Esophagus squamous epithelium (tissue), 5 donors: ENCODE measurements around the gene CNPY3. TPM values are rescaled to one million over a fixed set of nuclear protein-coding genes. Genes with fewer than 3 reads are reported as not detected.

Experiments used
- DNase-seq: peaks from one replicate; lab custom pipeline; 2025; lab: John Stamatoyannopoulos, UW
- H3K27ac ChIP-seq, 4 donors: fragments of 200-600 bp; sonication (generic); one replicate each; pipeline ENCODE4 v1.5.1; 2016 to 2019; ENCODE audit warnings: mild to moderate bottlenecking in 1 of 4
- H3K27me3 ChIP-seq, 4 donors: fragments of 200-600 bp; sonication (generic); 1 replicate in 3 of 4; 2 replicates in 1 of 4; pipeline versions ENCODE4 v1.5.1 to v1.6.0; 2017 to 2021; ENCODE audit warnings: antibody characterized with exemption in 1 of 4
- H3K36me3 ChIP-seq, 3 donors: fragments of 200-600 bp; sonication (generic); one replicate each; pipeline ENCODE4 v1.5.1; 2016 to 2019
- H3K4me1 ChIP-seq, 3 donors: fragments of 200-600 bp; sonication (generic); one replicate each; pipeline ENCODE4 v1.5.1; 2017 to 2019
- H3K4me3 ChIP-seq, 4 donors: fragments of 200-600 bp; sonication (generic); 1 replicate in 3 of 4; 2 replicates in 1 of 4; pipeline ENCODE4 v1.5.1; 2016 to 2019; ENCODE audit warnings: mild to moderate bottlenecking in 2 of 4, moderate library complexity in 1 of 4
- H3K9me3 ChIP-seq, 3 donors: fragments of 200-600 bp; sonication (generic); one replicate each; pipeline ENCODE4 v1.5.1; 2016 to 2019
- CTCF ChIP-seq, 6 experiments: fragments of 450-650 bp in 4 of 6; fragments of 200-600 bp in 2 of 6; sonication (generic) in 2 of 6; IDR thresholded peaks; one replicate each; pipeline ENCODE4 v1.5.1; 2016 to 2019; ENCODE audit warnings: antibody characterized with exemption in 6 of 6, mild to moderate bottlenecking in 4 of 6, moderate library complexity in 4 of 6
- POLR2A ChIP-seq, 4 donors: fragments of 450-650 bp; IDR thresholded peaks; one replicate each; pipeline ENCODE4 v1.6.1; 2017; ENCODE audit warnings: antibody characterized with exemption in 4 of 4, mild to moderate bottlenecking in 4 of 4, moderate library complexity in 3 of 4
- WGBS, 2 donors: methylation state at CpG; one replicate each; pipeline ENCODE4 v1.1.5; 2018; 5-methylcytosine and 5-hydroxymethylcytosine counted together
- intact Hi-C: fragments of 100-400 bp; cut with DNase I; formaldehyde crosslinking; loops from one replicate; pipeline ENCODE4 v1.15.0; 2022
- total RNA-seq, 4 donors: library from RNA; depleted of rRNA; stranded (reverse); fragments of >200 nt; gene quantifications; one replicate each; pipeline ENCODE4 v1.1.0, GENCODE V29; 2016
- donor health status: DM: yes; HTN: yes; CAD: no.

Gene CNPY3
- total RNA-seq, 4 donors from 2014 or later, result 10.3 to 24.6 (median 17.7) TPM

- TF ChIP-seq CTCF (IDR thresholded peaks at IDR 0.05), result no peak
- TF ChIP-seq POLR2A (IDR thresholded peaks at IDR 0.05), result no peak
- no peak for DNase-seq
- no peak overlapping the region for H3K4me3 ChIP-seq
- no peaks in the 10 kb centered on the region for H3K9me3 ChIP-seq
- intact Hi-C loops, result loop anchor here (10.0 kb wide), 1 partner anchor 101 kb away; no protein-coding TSS in a partner anchor
- H3K4me1 ChIP-seq, result peaks cover 14 to 20% (median 17%) of the 10 kb centered on the region in 3 donors
- no peak overlapping the region for H3K27ac ChIP-seq
- H3K36me3 ChIP-seq, result peaks cover 0 to 61% (median 11%) of the 10 kb centered on the region in 3 donors
- no peaks in the 10 kb centered on the region for H3K27me3 ChIP-seq
- WGBS, 2 donors, result 83 to 100% methylated on average over 3 to 12 of the region's 12 CpGs
Measured at GRCh38 chr6:42963179-42963854, 34.0 kb downstream of the CNPY3 start.

- Histone ChIP-seq H3K4me1 (peaks cover 14 to 20% (median 17%) of the 10 kb centered on the region in 3 donors), H3K4me3 (no peak overlapping the region), H3K9me3 (no peaks in the 10 kb centered on the region), H3K27ac (no peak overlapping the region), H3K36me3 (peaks cover 0 to 68% (median 13%) of the 10 kb centered on the region in 3 donors), H3K27me3 (no peaks in the 10 kb centered on the region)
- TF ChIP-seq POLR2A (IDR thresholded peaks at IDR 0.05) (no peak), CTCF (IDR thresholded peaks at IDR 0.05) (no peak)
- no peak for DNase-seq
- 68 to 85% methylated on average over 4 to 5 of the region's 9 CpGs for WGBS, 2 donors
- intact Hi-C loops, result loop anchor here (10.0 kb wide), 1 partner anchor 101 kb away; no protein-coding TSS in a partner anchor
Measured at GRCh38 chr6:42963855-42964605, 34.8 kb downstream of the CNPY3 start.

- no peaks in the 10 kb centered on the region for H3K9me3 ChIP-seq
- 74 to 81% methylated on average over 7 of the region's 7 CpGs for WGBS, 2 donors
- H3K4me1 ChIP-seq, result peaks cover 0 to 4% (median 0%) of the 10 kb centered on the region in 3 donors
- H3K36me3 ChIP-seq, result peaks cover 0 to 75% (median 18%) of the 10 kb centered on the region in 3 donors
- H3K27ac ChIP-seq, result no peak overlapping the region
- no peak for TF ChIP-seq POLR2A (IDR thresholded peaks at IDR 0.05)
- no peak for TF ChIP-seq CTCF (IDR thresholded peaks at IDR 0.05)
- H3K4me3 ChIP-seq, result no peak overlapping the region
- H3K27me3 ChIP-seq, result no peaks in the 10 kb centered on the region
- intact Hi-C loops, result loop anchor here (10.0 kb wide), 1 partner anchor 98 kb away; no protein-coding TSS in a partner anchor
- no peak for DNase-seq
Measured at GRCh38 chr6:42966571-42966970, 37.3 kb downstream of the CNPY3 start.

- Histone ChIP-seq H3K27me3 (no peaks in the 10 kb centered on the region), H3K9me3 (no peaks in the 10 kb centered on the region), H3K4me1 (peaks cover 0 to 4% (median 0%) of the 10 kb centered on the region in 3 donors), H3K36me3 (peaks cover 0 to 73% (median 18%) of the 10 kb centered on the region in 3 donors), H3K4me3 (no peak overlapping the region), H3K27ac (no peak overlapping the region)
- DNase-seq, result no peak
- intact Hi-C loops, result loop anchor here (10.0 kb wide), 1 partner anchor 98 kb away; no protein-coding TSS in a partner anchor
- no peak for TF ChIP-seq POLR2A (IDR thresholded peaks at IDR 0.05)
- TF ChIP-seq CTCF (IDR thresholded peaks at IDR 0.05), result no peak
- 96% methylated on average over 4 of the region's 11 CpGs; no CpG with 5 or more reads in 1 of the 2 donors for WGBS, 2 donors
Measured at GRCh38 chr6:42967228-42967627, 37.9 kb downstream of the CNPY3 start.
